K562 (cell line): ENCODE results near the gene INO80. TPM values are rescaled to one million over a fixed set of nuclear protein-coding genes. Genes with fewer than 3 reads are reported as not detected.

Source experiments
- ATF6 ChIP-seq: sonication (generic); formaldehyde crosslinking; IDR thresholded peaks from 2 replicates; pipeline ENCODE4 v1.4.0; 2020; ENCODE audit warnings: mild to moderate bottlenecking, missing genetic modification reagents
- EWSR1 ChIP-seq: fragments of 450-650 bp; IDR thresholded peaks from 2 replicates; pipeline ENCODE4 v1.6.1; 2018; ENCODE audit warnings: borderline replicate concordance, mild to moderate bottlenecking, low read depth, moderate library complexity; ENCODE audit not compliant: partially characterized antibody
- FOXJ2 ChIP-seq: fragments of 200-800 bp; sonication (Bioruptor generic); IDR thresholded peaks from 2 replicates; pipeline ENCODE4 v1.6.1; 2016; ENCODE audit warnings: missing genetic modification characterization, missing compliant biosample characterization
- FOXK1 ChIP-seq: sonication (generic); formaldehyde crosslinking; IDR thresholded peaks from 2 replicates; pipeline ENCODE4 v1.8.0; 2022; ENCODE audit warnings: missing genetic modification reagents, mild to moderate bottlenecking, borderline replicate concordance
- IRF1 ChIP-seq: sonication (generic); formaldehyde crosslinking; IDR thresholded peaks from 2 replicates; pipeline ENCODE4 v1.8.0; 2022; ENCODE audit warnings: missing genetic modification reagents, mild to moderate bottlenecking, borderline replicate concordance
- IRF9 ChIP-seq: fragments of 450-650 bp; IDR thresholded peaks from 2 replicates; pipeline ENCODE4 v1.6.1; 2016; ENCODE audit warnings: missing biosample characterization, missing genetic modification characterization
- PHTF2 ChIP-seq: fragments of 250-450 bp; sonication (Bioruptor Pico); IDR thresholded peaks from 2 replicates; pipeline ENCODE4 v1.5.0; 2021; ENCODE audit warnings: mild to moderate bottlenecking
- RFX1 ChIP-seq: fragments of 450-650 bp; IDR thresholded peaks from 2 replicates; pipeline ENCODE4 v1.6.1; 2016; ENCODE audit warnings: mild to moderate bottlenecking, moderate library complexity
- TCF7L2 ChIP-seq: fragments of 150-350 bp; IDR thresholded peaks from 2 replicates; pipeline ENCODE4 v1.6.1; 2016; ENCODE audit warnings: low read depth, mild to moderate bottlenecking, low read length, moderate library complexity
- ZBTB49 ChIP-seq: sonication (generic); formaldehyde crosslinking; IDR thresholded peaks from 2 replicates; pipeline ENCODE4 v1.8.0; 2022; ENCODE audit warnings: missing genetic modification reagents, mild to moderate bottlenecking, borderline replicate concordance
- ZNF212 ChIP-seq: fragments of 450-650 bp; formaldehyde crosslinking; IDR thresholded peaks from 2 replicates; pipeline ENCODE4 v1.4.0; 2020; ENCODE audit warnings: mild to moderate bottlenecking
- polyA plus RNA-seq, 8 experiments: library from polyadenylated mRNA; depleted of rRNA in 4 of 8; stranded (reverse) in 5 of 8; unstranded in 3 of 8; fragments of >200 nt; fragmentation: Nextera tagmentation in 2 of 8; fragmentation: Illumina TruSeq in 1 of 8; extraction: Ambion mirVana in 2 of 8; extraction: Trizol in 1 of 8; gene quantifications; 2 replicates each; pipeline versions ENCODE4 v1.2.1 to v1.2.3, GENCODE V29; 2011 to 2014; ENCODE audit warnings: inconsistent platforms in 1 of 8, missing spikeins in 1 of 8
- total RNA-seq, 7 experiments: library from RNA; depleted of rRNA in 6 of 7; stranded (reverse); fragments of >200 nt in 6 of 7; fragmentation: Illumina TruSeq in 2 of 7; extraction: Trizol in 2 of 7; gene quantifications; 2 replicates each; pipeline versions ENCODE4 v1.2.1 to v1.2.3, GENCODE V29; 2011 to 2021; ENCODE audit warnings: low replicate concordance in 1 of 7

The INO80 gene
- total and polyA plus RNA-seq, 9 of the 15 experiments (the other 6 are each of a cell fraction or from before 2014, with no cell fraction given) = 1.1 to 25.7 (median 19.9) TPM

GRCh38 chr15:41017066-41017735, 98.9 kb downstream of the INO80 start (continued):
- TF ChIP-seq IRF9 (no peak), ZNF212 (CRISPR knock-in tag) (no peak), RFX1 (no peak), FOXJ2 (tag) (no peak), ATF6 (CRISPR knock-in tag) (no peak), IRF1 (CRISPR knock-in tag) (no peak), PHTF2 (CRISPR knock-in tag) (no peak), ZBTB49 (CRISPR knock-in tag) (no peak), FOXK1 (CRISPR knock-in tag) (no peak), EWSR1 (no peak), TCF7L2 (no peak)
